IgD-negative memory B cell (primary cell): ENCODE measurements around the gene NEUROD2. TPM values are rescaled to one million over a fixed set of nuclear protein-coding genes. Genes with fewer than 3 reads are reported as not detected.

Experiments used
- H3K27ac Mint-ChIP-seq, 3 donors: one replicate each; pipeline ENCODE4 v1.8.0; 2020 to 2022; ENCODE audit warnings: mild to moderate bottlenecking in 3 of 3, mixed read lengths in 3 of 3, moderate library complexity in 1 of 3
- H3K27me3 Mint-ChIP-seq: one replicate; pipeline ENCODE4 v1.8.0; 2021; ENCODE audit warnings: mixed read lengths
- H3K36me3 Mint-ChIP-seq: one replicate; pipeline ENCODE4 v1.8.0; 2020; ENCODE audit warnings: mild to moderate bottlenecking, mixed read lengths
- H3K4me1 Mint-ChIP-seq, 3 donors: one replicate each; pipeline ENCODE4 v1.8.0; 2020 to 2022; ENCODE audit warnings: mixed read lengths in 3 of 3, mild to moderate bottlenecking in 1 of 3
- H3K4me3 Mint-ChIP-seq, 4 donors: one replicate each; pipeline ENCODE4 v1.8.0; 2020 to 2022; ENCODE audit warnings: mild to moderate bottlenecking in 4 of 4, mixed read lengths in 4 of 4, moderate library complexity in 3 of 4
- H3K9me3 Mint-ChIP-seq, 3 donors: one replicate each; pipeline ENCODE4 v1.8.0; 2020 to 2021; ENCODE audit warnings: mixed read lengths in 3 of 3, mild to moderate bottlenecking in 1 of 3
- polyA plus RNA-seq: library from polyadenylated mRNA; unstranded; fragments of 300-500 nt; fragmentation: Illumina TruSeq; gene quantifications from one replicate; pipeline ENCODE4 v1.2.3, GENCODE V29; 2021

NEUROD2 gene
- polyA plus RNA-seq, 1 donor from 2014 or later, result not detected

- Mint-ChIP-seq H3K4me3 (no peak overlapping the region), H3K36me3 (peaks cover 6% of the 10 kb centered on the region)
Measured at GRCh38 chr17:39576187-39576586, 31.5 kb downstream of the NEUROD2 start.

GRCh38 chr17:39573447-39574298 is 34.0 kb downstream of the NEUROD2 start:
- Mint-ChIP-seq H3K36me3 (peaks cover 18% of the 10 kb centered on the region), H3K27me3 (peaks cover 11% of the 10 kb centered on the region), H3K9me3 (peaks cover 3 to 10% (median 8%) of the 10 kb centered on the region in 3 donors), H3K4me3 (peak overlapping the region; percentile 86 to 96 (median 90)), H3K4me1 (peaks cover 0 to 8% (median 3%) of the 10 kb centered on the region in 3 donors), H3K27ac (peak overlapping the region; percentile 29 to 95 (median 46))

More at GRCh38 chr17:39576187-39576586, 31.5 kb downstream of the NEUROD2 start:
- Mint-ChIP-seq H3K9me3 (peaks cover under 1 to 5% (median 3%) of the 10 kb centered on the region in 3 donors), H3K27me3 (peaks cover 11% of the 10 kb centered on the region), H3K27ac (no peak overlapping the region), H3K4me1 (peaks cover 0 to 8% (median 3%) of the 10 kb centered on the region in 3 donors)

DNA sequence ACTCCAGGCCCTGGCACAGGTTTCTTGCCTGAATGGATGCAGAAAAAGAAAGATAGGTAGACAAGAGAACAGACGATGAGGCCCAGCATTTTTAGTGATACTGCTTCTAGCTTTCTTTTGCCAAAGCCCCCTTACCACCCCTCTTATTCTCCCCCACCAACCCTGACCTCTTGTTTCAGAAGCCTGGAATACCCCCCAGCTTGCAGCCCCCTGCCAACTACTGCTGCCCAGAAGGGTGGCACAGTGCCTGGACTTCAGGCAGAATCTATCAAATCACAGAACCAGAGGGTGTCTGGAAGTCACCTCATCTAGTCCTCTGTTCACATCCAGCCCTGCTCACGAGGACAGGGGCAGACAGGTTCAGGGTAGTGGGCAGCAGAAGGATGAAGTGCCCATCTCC is 35.6 kb downstream of the NEUROD2 start:
- peaks cover 0 to 8% (median 3%) of the 10 kb centered on the region in 3 donors for H3K4me1 Mint-ChIP-seq
- H3K36me3 Mint-ChIP-seq, result peaks cover 23% of the 10 kb centered on the region
- H3K4me3 Mint-ChIP-seq, result peak overlapping the region in 2 of 4 donors; percentile 23 to 51
- H3K27me3 Mint-ChIP-seq, result peaks cover 11% of the 10 kb centered on the region
- H3K9me3 Mint-ChIP-seq, result peaks cover 3 to 10% (median 8%) of the 10 kb centered on the region in 3 donors
- H3K27ac Mint-ChIP-seq, result no peak overlapping the region

DNA sequence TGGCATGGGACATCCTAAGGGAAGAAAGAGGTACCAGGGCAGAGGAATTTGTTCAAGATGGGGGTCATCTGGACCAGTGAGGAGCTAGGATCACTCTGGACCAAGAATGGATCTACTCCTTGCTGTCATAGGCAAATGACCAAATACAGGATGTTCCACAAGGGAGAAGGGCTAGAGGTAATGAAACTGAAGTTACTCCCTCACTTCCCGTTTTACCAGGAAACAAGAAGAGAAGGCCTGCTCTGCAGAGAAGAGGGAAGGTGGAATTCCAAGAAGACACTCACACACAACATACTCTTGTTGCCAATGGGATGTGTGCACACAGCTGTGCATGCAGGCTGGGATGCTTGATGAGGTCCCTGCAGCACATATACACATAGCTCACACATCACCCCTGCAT is 38.6 kb downstream of the NEUROD2 start:
- Mint-ChIP-seq H3K9me3 (peaks cover 3 to 10% (median 8%) of the 10 kb centered on the region in 3 donors), H3K36me3 (peaks cover 29% of the 10 kb centered on the region), H3K4me3 (no peak overlapping the region), H3K27ac (no peak overlapping the region), H3K4me1 (peaks cover 0 to 3% (median 3%) of the 10 kb centered on the region in 3 donors), H3K27me3 (peaks cover 6% of the 10 kb centered on the region)

DNA sequence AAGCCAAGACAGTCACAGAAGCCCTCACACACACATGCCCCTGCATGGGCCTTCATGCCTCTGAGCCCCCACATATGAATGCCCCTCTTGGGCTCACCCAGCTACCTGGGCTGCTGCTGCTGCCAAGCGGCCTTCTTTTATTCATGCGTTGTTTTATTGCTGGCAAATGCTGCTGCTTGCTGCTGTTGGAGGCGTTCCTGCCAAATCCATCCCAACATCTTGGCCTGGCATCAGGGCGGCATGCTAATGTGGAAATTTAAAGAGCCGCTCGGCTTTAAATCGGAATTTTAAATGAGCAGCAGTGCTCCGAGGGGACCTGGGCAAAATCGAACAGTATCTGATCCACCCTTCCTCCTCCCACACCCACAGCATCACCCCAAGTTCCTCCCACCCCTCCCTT is 39.0 kb downstream of the NEUROD2 start:
- Mint-ChIP-seq H3K4me3 (no peak overlapping the region), H3K4me1 (no peaks in the 10 kb centered on the region), H3K9me3 (peaks cover 3 to 10% (median 8%) of the 10 kb centered on the region in 3 donors), H3K27ac (no peak overlapping the region), H3K27me3 (peaks cover 3% of the 10 kb centered on the region), H3K36me3 (peaks cover 29% of the 10 kb centered on the region)

- Mint-ChIP-seq H3K4me1 (peaks cover 0 to 2% (median 0%) of the 10 kb centered on the region in 3 donors), H3K4me3 (no peak overlapping the region), H3K36me3 (peaks cover 27% of the 10 kb centered on the region), H3K9me3 (peaks cover 3 to 6% (median 5%) of the 10 kb centered on the region in 3 donors), H3K27me3 (no peaks in the 10 kb centered on the region), H3K27ac (no peak overlapping the region)
Measured at GRCh38 chr17:39566094-39566850, 41.4 kb downstream of the NEUROD2 start.

GRCh38 chr17:39564211-39564848 is 43.4 kb downstream of the NEUROD2 start:
- peaks cover 20% of the 10 kb centered on the region for H3K36me3 Mint-ChIP-seq
- H3K9me3 Mint-ChIP-seq, result no peaks in the 10 kb centered on the region
- H3K4me3 Mint-ChIP-seq, result no peak overlapping the region
- no peaks in the 10 kb centered on the region for H3K27me3 Mint-ChIP-seq
- no peak overlapping the region for H3K27ac Mint-ChIP-seq
- H3K4me1 Mint-ChIP-seq, result peaks cover 0 to 2% (median 0%) of the 10 kb centered on the region in 3 donors

DNA sequence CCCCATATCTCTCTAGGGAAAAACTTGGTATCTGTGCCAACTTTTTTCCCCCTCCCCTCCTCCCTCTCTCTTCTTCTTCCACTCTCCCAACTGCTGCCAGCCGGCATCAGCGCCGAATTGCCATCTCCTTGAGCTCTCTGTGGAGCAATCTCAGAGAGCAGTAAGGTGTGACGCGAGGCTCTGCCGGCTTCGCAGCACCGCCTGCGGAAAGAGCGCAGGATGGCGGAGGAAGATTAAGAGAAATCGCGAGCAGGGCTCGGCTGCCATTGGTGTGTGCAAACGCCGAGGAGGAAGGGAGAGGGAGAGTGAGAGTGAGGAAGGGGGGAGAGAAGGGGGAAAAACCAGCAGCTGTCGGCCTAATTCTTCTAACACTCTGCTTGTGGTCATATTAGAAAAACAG is 44.2 kb downstream of the NEUROD2 start:
- Mint-ChIP-seq H3K27me3 (no peaks in the 10 kb centered on the region), H3K36me3 (peaks cover 16% of the 10 kb centered on the region), H3K27ac (peak overlapping the region in 1 of 3 donors; percentile 90), H3K4me3 (peak overlapping the region in 1 of 4 donors; percentile 4), H3K9me3 (no peaks in the 10 kb centered on the region), H3K4me1 (peaks cover 0 to 2% (median 0%) of the 10 kb centered on the region in 3 donors)

GRCh38 chr17:39562976-39563375 is 44.7 kb downstream of the NEUROD2 start:
- no peaks in the 10 kb centered on the region for H3K9me3 Mint-ChIP-seq
- no peaks in the 10 kb centered on the region for H3K27me3 Mint-ChIP-seq
- no peak overlapping the region for H3K27ac Mint-ChIP-seq
- H3K4me3 Mint-ChIP-seq, result peak overlapping the region in 1 of 4 donors; percentile 63
- H3K4me1 Mint-ChIP-seq, result peaks cover 0 to 2% (median 0%) of the 10 kb centered on the region in 3 donors
- peaks cover 11% of the 10 kb centered on the region for H3K36me3 Mint-ChIP-seq

- Mint-ChIP-seq H3K9me3 (no peaks in the 10 kb centered on the region), H3K36me3 (peaks cover 11% of the 10 kb centered on the region), H3K4me1 (peaks cover 0 to 2% (median 0%) of the 10 kb centered on the region in 3 donors), H3K27me3 (no peaks in the 10 kb centered on the region), H3K27ac (no peak overlapping the region), H3K4me3 (no peak overlapping the region)
Measured at GRCh38 chr17:39562395-39562794, 45.3 kb downstream of the NEUROD2 start.

DNA sequence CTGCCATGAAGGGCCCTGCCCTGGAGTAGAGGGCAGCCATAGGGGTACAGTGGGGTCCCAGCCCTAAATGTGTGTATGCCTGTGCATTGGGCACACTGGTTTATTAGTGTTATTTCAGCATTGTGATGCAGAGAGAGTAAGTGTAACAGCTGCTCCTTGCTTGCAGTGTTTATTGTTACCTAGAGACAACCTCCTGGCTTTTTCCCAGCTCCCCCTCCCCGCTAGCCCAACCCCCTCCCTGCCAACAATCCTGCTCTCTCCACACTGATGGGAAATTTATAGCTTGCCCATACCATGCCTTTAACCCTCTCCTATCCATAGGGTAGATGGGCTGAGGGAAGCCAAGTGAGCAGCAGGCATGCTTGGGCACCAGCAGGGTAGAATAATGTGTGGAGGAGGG is 51.3 kb downstream of the NEUROD2 start:
- no peak overlapping the region for H3K27ac Mint-ChIP-seq
- peaks cover 14% of the 10 kb centered on the region for H3K36me3 Mint-ChIP-seq
- no peak overlapping the region for H3K4me3 Mint-ChIP-seq
- no peaks in the 10 kb centered on the region for H3K9me3 Mint-ChIP-seq
- H3K27me3 Mint-ChIP-seq, result no peaks in the 10 kb centered on the region
- H3K4me1 Mint-ChIP-seq, result peaks cover 1 to 3% (median 2%) of the 10 kb centered on the region in 3 donors

DNA sequence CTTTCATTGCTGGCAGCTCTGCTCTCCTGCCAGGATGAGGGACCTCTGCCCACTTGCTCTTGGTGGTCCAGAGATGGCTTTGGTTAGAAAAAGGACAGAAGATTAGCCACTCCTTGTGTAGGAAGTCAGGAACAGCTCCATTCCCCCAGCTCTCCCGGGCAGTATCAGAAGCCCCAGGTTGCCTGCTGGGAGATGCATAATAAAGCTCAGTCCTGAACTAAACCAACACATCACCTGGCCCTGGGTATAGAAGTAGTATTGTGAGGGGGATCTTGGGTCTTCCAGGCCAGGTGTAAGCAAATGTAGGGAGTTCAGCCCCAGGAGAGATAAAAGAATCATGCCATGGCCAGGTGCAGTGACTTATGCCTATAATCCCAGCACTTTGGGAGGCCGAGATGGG is 52.4 kb downstream of the NEUROD2 start:
- no peak overlapping the region for H3K27ac Mint-ChIP-seq
- peaks cover 10% of the 10 kb centered on the region for H3K36me3 Mint-ChIP-seq
- peaks cover 12 to 14% (median 12%) of the 10 kb centered on the region in 3 donors for H3K4me1 Mint-ChIP-seq
- H3K9me3 Mint-ChIP-seq, result no peaks in the 10 kb centered on the region
- no peaks in the 10 kb centered on the region for H3K27me3 Mint-ChIP-seq
- H3K4me3 Mint-ChIP-seq, result no peak overlapping the region
